ENCODE data around the gene STOML1.

DNA sequence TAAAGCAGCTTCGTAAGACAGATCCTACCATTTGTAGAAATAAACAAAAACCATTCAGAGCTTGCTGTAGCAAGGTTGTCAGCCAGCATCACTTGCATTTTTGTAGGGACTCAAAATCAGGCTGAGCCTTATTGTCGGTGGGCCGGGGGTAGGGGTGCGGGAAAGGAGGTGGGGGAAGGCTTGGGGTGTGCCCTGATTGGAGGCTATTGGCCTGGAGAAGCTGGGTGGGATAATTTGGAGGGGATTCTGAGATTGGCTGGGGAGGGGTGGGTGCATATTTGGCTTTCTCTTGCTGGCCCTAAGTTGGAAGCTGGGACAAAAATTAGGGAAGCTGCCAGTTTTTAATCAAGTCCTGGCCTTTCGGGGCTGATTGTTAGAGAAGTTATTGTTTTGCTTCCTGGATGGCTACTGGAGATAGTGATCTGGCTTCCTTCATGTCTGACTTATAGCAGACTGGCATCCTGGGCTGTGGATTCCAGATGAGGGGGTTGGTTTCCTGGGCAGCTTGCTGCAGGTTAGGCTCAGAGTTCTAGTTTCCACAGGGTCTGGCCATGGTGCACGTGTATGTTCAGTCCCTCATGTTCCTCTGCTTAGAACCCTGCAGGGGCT, 22.8 kb downstream of the STOML1 start:
- TF ChIP-seq POLR2A (IDR thresholded peaks at IDR 0.05; ENCODE audit: low read depth, low read length) (no peak), POLR2AphosphoS5 (IDR thresholded peaks at IDR 0.05; ENCODE audit: low read depth, low read length) (no peak)

Data from GM12892 (cell line).